Middle frontal gyrus (tissue), 1 donor: ENCODE data around the gene KIF21B.
"Not testable (repeated sequence)": the region's sequence is repeated elsewhere in the genome, so short reads cannot be mapped to it uniquely, and the experiment has no call there.

Source experiments
- DNase-seq: peaks from one replicate; pipeline ENCODE4 v3.0.0-alpha.2; 2015; ENCODE audit warnings: low spot score; ENCODE audit errors: extremely low spot score

The KIF21B gene

GRCh38 chr1:200951016-200951415 lies 72.5 kb downstream of the KIF21B start:
- DNase-seq: no peak

GRCh38 chr1:200949626-200950025 lies 73.9 kb downstream of the KIF21B start:
- DNase-seq: no peak

GRCh38 chr1:200947059-200947566 lies 76.4 kb downstream of the KIF21B start:
- no peak for DNase-seq

DNA sequence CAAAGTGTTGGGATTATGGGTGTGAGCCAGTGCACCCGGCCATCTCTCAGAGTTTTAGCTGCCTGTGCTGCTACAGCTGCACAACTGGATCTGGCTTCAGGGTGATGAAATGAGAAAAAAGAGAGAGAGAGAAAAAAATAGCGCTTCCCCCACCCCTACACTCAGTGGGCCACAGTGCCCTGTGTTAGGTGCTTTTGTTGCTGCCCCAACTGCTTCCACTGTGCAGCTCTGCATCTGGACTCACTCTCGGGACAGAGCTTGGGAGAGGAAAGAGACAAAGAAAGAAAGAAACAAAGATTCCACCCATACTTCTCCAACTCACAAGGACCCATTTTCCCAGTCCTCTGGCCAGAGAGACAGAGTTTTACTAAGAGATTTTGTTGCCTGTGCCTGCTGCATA lies 78.4 kb downstream of the KIF21B start:
- DNase-seq: no peak

- no peak for DNase-seq
Observed at GRCh38 chr1:200938955-200939354, 84.6 kb downstream of the KIF21B start.

DNA sequence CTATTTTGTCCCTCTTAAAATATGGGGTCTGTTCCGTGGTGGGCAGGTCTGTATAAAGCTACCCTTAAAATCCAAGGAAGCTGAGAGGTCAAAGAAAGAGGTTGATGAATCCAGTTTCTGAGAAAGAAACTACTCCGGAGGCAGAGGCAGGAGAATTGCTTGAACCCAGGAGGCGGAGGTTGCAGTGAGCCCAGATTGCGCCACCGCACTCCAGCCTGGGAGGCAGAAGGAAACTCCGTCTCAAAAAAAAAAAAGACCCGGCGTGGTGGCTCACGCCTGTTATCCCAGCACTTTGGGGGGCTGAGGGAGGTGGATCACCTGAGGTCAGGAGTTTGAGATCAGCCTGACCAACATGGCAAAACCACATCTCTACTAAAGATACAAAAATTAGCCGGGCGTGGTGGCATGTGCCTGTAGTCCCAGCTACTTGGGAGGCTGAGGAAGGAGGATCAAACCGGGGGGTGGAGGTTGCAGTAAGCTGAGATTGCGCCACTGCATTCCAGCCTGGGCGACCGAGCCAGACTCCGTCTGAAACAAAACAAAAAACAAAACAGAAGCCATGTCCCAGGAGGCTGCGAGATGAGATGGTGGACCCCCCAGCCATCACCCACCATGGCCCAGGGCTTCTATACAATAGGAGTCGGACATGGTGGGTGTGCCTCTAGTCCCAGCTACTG lies 88.1 kb downstream of the KIF21B start:
- DNase-seq: not testable (repeated sequence)

DNA sequence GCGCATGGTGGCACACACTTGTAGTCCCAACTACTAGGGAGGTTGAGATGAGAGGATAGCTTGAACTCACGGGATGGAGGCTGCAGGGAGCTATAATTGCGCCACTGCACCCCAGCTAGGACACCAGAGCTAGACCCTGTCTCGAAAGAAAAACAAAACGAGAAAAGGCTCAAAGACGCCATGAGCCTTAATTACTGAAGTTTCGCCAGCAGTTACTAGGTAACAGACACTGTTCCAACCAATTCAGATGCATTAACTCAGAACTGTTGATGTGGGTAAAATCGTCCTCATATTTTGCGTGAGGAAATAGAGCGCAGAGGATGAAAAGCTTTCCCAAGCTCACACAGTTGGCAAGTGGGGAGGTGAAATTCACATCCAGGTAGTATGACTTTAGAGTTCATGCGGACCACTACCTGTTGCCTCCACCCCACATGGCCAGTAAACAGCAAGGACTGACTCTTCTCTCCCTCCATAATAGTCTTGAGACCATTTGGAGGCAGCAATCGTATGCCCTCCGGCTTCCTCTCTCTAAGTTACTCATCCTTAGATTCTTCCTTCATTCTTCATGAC lies 88.8 kb downstream of the KIF21B start:
- no peak for DNase-seq

GRCh38 chr1:200931776-200932175 lies 91.7 kb downstream of the KIF21B start:
- no peak for DNase-seq

DNA sequence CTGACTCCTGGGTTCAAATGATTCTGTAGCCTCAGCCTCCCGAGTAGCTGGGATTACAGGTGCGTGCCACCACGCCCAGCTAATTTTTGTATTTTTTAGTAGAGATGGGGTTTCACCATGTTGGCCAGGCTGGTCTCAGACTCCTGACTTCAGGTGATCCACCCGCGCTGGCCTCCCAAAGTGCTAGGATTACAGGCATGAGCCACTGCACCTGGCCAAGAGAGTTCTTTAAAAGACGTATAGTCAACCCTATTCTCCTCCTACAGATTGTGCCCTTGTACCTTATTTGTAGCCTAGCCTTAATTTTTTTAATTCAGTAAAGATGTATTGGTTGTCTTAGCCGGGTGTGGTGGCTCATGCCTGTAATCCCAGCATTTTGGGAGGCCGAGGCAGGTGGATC lies 93.2 kb downstream of the KIF21B start:
- not testable (repeated sequence) for DNase-seq

- no peak for DNase-seq
Observed at GRCh38 chr1:200929530-200930278, 93.8 kb downstream of the KIF21B start.

DNA sequence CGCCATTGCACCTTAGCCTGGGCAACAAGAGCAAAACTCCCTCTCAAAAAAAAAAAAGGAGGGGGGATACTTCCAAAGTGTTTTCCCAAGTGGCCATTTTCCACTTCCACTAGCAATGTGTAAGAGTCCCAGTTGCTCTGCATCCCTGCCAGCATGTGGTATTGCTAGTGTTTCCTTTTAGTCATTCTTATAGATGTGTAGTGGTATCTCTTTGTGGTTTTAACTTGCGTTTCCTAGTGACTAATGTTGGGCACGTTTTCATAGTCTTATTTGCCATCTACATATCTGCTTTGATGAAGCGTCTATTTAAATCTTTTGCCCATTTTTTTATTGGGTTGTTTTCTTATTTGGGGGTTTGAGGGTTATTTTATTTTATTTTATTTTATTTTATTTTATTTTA lies 97.7 kb downstream of the KIF21B start:
- DNase-seq: no peak

- DNase-seq: no peak
Observed at GRCh38 chr1:200923601-200924000, 99.9 kb downstream of the KIF21B start.

- DNase-seq: no peak
Observed at GRCh38 chr1:200922406-200922805, 101.1 kb downstream of the KIF21B start.

- no peak for DNase-seq
Observed at GRCh38 chr1:200921571-200922110, 101.9 kb downstream of the KIF21B start.
